Activated naive CD4-positive, alpha-beta T cell treated with anti-CD3 and anti-CD28 coated beads for 36 hours (primary cell): ENCODE measurements around the gene WDR37. TPM values are rescaled to one million over a fixed set of nuclear protein-coding genes. Genes with fewer than 3 reads are reported as not detected.

Experiments used
- CTCF ChIA-PET: fragments of 350-600 bp; sonication (Branson Sonifier 250); formaldehyde crosslinking; loops from one replicate; lab custom pipeline; 2021; ENCODE audit warnings: antibody characterized with exemption; lab: Charles Lee
- DNase-seq: peaks from one replicate; pipeline ENCODE4 v3.0.0-alpha.2; 2020
- H3K27ac Mint-ChIP-seq: one replicate; pipeline ENCODE4 v1.8.0; 2021; ENCODE audit warnings: mild to moderate bottlenecking, mixed read lengths
- H3K27me3 Mint-ChIP-seq: one replicate; pipeline ENCODE4 v1.8.0; 2021; ENCODE audit warnings: low read depth, mixed read lengths
- H3K36me3 Mint-ChIP-seq: one replicate; pipeline ENCODE4 v1.8.0; 2021; ENCODE audit warnings: low read depth, mixed read lengths
- H3K4me1 Mint-ChIP-seq: one replicate; pipeline ENCODE4 v1.8.0; 2021; ENCODE audit warnings: low read depth, mixed read lengths
- H3K4me3 Mint-ChIP-seq: one replicate; pipeline ENCODE4 v1.8.0; 2021; ENCODE audit warnings: mild to moderate bottlenecking, moderate library complexity, mixed read lengths
- H3K9me3 Mint-ChIP-seq: one replicate; pipeline ENCODE4 v1.8.0; 2021; ENCODE audit warnings: mixed read lengths
- intact Hi-C: fragments of 100-400 bp; cut with micrococcal nuclease; formaldehyde crosslinking; loops from one replicate; pipeline ENCODE4 v1.15.1; 2023
- total RNA-seq, 2 experiments: library from RNA; stranded (reverse); gene quantifications; one replicate each; pipeline ENCODE4 v1.2.3, GENCODE V29; 2021

The WDR37 gene
- total RNA-seq, 2 experiments from 2014 or later = 14.0 to 16.0 TPM

- H3K27ac Mint-ChIP-seq = peak overlapping the region; percentile 10
- H3K9me3 Mint-ChIP-seq = peaks cover 1% of the 10 kb centered on the region
- intact Hi-C loops = no loop called here
- no peak overlapping the region for H3K4me3 Mint-ChIP-seq
- peaks cover 39% of the 10 kb centered on the region for H3K4me1 Mint-ChIP-seq
- DNase-seq = no peak
- H3K27me3 Mint-ChIP-seq = no peaks in the 10 kb centered on the region
- peaks cover 45% of the 10 kb centered on the region for H3K36me3 Mint-ChIP-seq
- CTCF ChIA-PET = interaction anchor here (1.7 kb wide), 1 partner anchor 12 kb away, joined by 8 read pairs; no protein-coding TSS in a partner anchor
These were observed 66.2 kb downstream of the WDR37 start for GRCh38 chr10:1122349-1122748.

GRCh38 chr10:1123198-1123597, 67.0 kb downstream of the WDR37 start:
- Mint-ChIP-seq H3K27ac (peak overlapping the region; percentile 32), H3K27me3 (no peaks in the 10 kb centered on the region), H3K36me3 (peaks cover 43% of the 10 kb centered on the region), H3K4me3 (no peak overlapping the region), H3K9me3 (no peaks in the 10 kb centered on the region), H3K4me1 (peaks cover 34% of the 10 kb centered on the region)
- CTCF ChIA-PET = no interaction called here
- intact Hi-C loops = loop anchor here (1.0 kb wide), 1 partner anchor 13 kb away; no protein-coding TSS in a partner anchor
- peak; percentile 48 for DNase-seq

- CTCF ChIA-PET = no interaction called here
- no peak overlapping the region for H3K4me3 Mint-ChIP-seq
- no peak for DNase-seq
- H3K9me3 Mint-ChIP-seq = no peaks in the 10 kb centered on the region
- peaks cover 27% of the 10 kb centered on the region for H3K4me1 Mint-ChIP-seq
- intact Hi-C loops = loop anchor here (1.0 kb wide), 1 partner anchor 14 kb away; no protein-coding TSS in a partner anchor
- H3K36me3 Mint-ChIP-seq = peaks cover 42% of the 10 kb centered on the region
- no peaks in the 10 kb centered on the region for H3K27me3 Mint-ChIP-seq
- no peak overlapping the region for H3K27ac Mint-ChIP-seq
These were observed 67.8 kb downstream of the WDR37 start for GRCh38 chr10:1123972-1124371.

GRCh38 chr10:1124796-1125195, 68.6 kb downstream of the WDR37 start:
- Mint-ChIP-seq H3K4me3 (no peak overlapping the region), H3K27ac (no peak overlapping the region), H3K9me3 (no peaks in the 10 kb centered on the region), H3K27me3 (no peaks in the 10 kb centered on the region), H3K36me3 (peaks cover 44% of the 10 kb centered on the region), H3K4me1 (peaks cover 24% of the 10 kb centered on the region)
- CTCF ChIA-PET = interaction anchor here (0.9 kb wide), 1 partner anchor 14 kb away, joined by 3 read pairs; no protein-coding TSS in a partner anchor
- intact Hi-C loops = no loop called here
- no peak for DNase-seq

GRCh38 chr10:1126461-1126860, 70.3 kb downstream of the WDR37 start:
- H3K27ac Mint-ChIP-seq = no peak overlapping the region
- peaks cover 24% of the 10 kb centered on the region for H3K4me1 Mint-ChIP-seq
- no peaks in the 10 kb centered on the region for H3K9me3 Mint-ChIP-seq
- CTCF ChIA-PET = no interaction called here
- no peak for DNase-seq
- H3K4me3 Mint-ChIP-seq = no peak overlapping the region
- peaks cover 55% of the 10 kb centered on the region for H3K36me3 Mint-ChIP-seq
- H3K27me3 Mint-ChIP-seq = no peaks in the 10 kb centered on the region
- intact Hi-C loops = no loop called here

- H3K4me3 Mint-ChIP-seq = no peak overlapping the region
These were observed 71.4 kb downstream of the WDR37 start for GRCh38 chr10:1127629-1128028.

GRCh38 chr10:1128115-1128514, 71.9 kb downstream of the WDR37 start:
- no peaks in the 10 kb centered on the region for H3K9me3 Mint-ChIP-seq
- H3K36me3 Mint-ChIP-seq = peaks cover 53% of the 10 kb centered on the region
- no peak for DNase-seq
- intact Hi-C loops = no loop called here
- no peaks in the 10 kb centered on the region for H3K27me3 Mint-ChIP-seq
- CTCF ChIA-PET = no interaction called here
- H3K4me1 Mint-ChIP-seq = peaks cover 11% of the 10 kb centered on the region
- no peak overlapping the region for H3K4me3 Mint-ChIP-seq
- H3K27ac Mint-ChIP-seq = no peak overlapping the region

More at GRCh38 chr10:1127629-1128028, 71.4 kb downstream of the WDR37 start:
- no peak overlapping the region for H3K27ac Mint-ChIP-seq
- H3K9me3 Mint-ChIP-seq = no peaks in the 10 kb centered on the region
- DNase-seq = no peak
- intact Hi-C loops = no loop called here
- H3K27me3 Mint-ChIP-seq = no peaks in the 10 kb centered on the region
- H3K4me1 Mint-ChIP-seq = peaks cover 14% of the 10 kb centered on the region
- peaks cover 55% of the 10 kb centered on the region for H3K36me3 Mint-ChIP-seq
- CTCF ChIA-PET = no interaction called here

GRCh38 chr10:1128649-1129048, 72.5 kb downstream of the WDR37 start:
- H3K36me3 Mint-ChIP-seq = peaks cover 49% of the 10 kb centered on the region
- H3K4me3 Mint-ChIP-seq = no peak overlapping the region
- H3K27me3 Mint-ChIP-seq = no peaks in the 10 kb centered on the region
- intact Hi-C loops = no loop called here
- no peak for DNase-seq
- peaks cover 8% of the 10 kb centered on the region for H3K4me1 Mint-ChIP-seq
- no peaks in the 10 kb centered on the region for H3K9me3 Mint-ChIP-seq
- H3K27ac Mint-ChIP-seq = no peak overlapping the region
- CTCF ChIA-PET = no interaction called here

GRCh38 chr10:1130226-1130625, 74.0 kb downstream of the WDR37 start:
- CTCF ChIA-PET = no interaction called here
- DNase-seq = no peak
- H3K27ac Mint-ChIP-seq = no peak overlapping the region

GRCh38 chr10:1130995-1131790, 75.0 kb downstream of the WDR37 start:
- H3K4me1 Mint-ChIP-seq = peaks cover 5% of the 10 kb centered on the region
- no peak overlapping the region for H3K4me3 Mint-ChIP-seq
- peaks cover 32% of the 10 kb centered on the region for H3K36me3 Mint-ChIP-seq
- H3K27ac Mint-ChIP-seq = no peak overlapping the region
- intact Hi-C loops = no loop called here
- no peak for DNase-seq
- no peaks in the 10 kb centered on the region for H3K27me3 Mint-ChIP-seq
- CTCF ChIA-PET = no interaction called here
- no peaks in the 10 kb centered on the region for H3K9me3 Mint-ChIP-seq

More at GRCh38 chr10:1130226-1130625, 74.0 kb downstream of the WDR37 start:
- Mint-ChIP-seq H3K36me3 (peaks cover 36% of the 10 kb centered on the region), H3K9me3 (no peaks in the 10 kb centered on the region), H3K27me3 (no peaks in the 10 kb centered on the region), H3K4me1 (peaks cover 5% of the 10 kb centered on the region), H3K4me3 (no peak overlapping the region)
- intact Hi-C loops = no loop called here

- intact Hi-C loops = no loop called here
- H3K36me3 Mint-ChIP-seq = peaks cover 30% of the 10 kb centered on the region
- no peak for DNase-seq
These were observed 76.4 kb downstream of the WDR37 start for GRCh38 chr10:1132584-1132983.

GRCh38 chr10:1133495-1134045, 77.4 kb downstream of the WDR37 start:
- intact Hi-C loops = no loop called here
- Mint-ChIP-seq H3K4me3 (no peak overlapping the region), H3K27me3 (no peaks in the 10 kb centered on the region), H3K36me3 (peaks cover 26% of the 10 kb centered on the region), H3K27ac (no peak overlapping the region), H3K4me1 (peaks cover 5% of the 10 kb centered on the region), H3K9me3 (peaks cover 5% of the 10 kb centered on the region)
- no peak for DNase-seq
- CTCF ChIA-PET = interaction anchor here (0.5 kb wide), 1 partner anchor 363 kb away, joined by 3 read pairs; no protein-coding TSS in a partner anchor

More at GRCh38 chr10:1132584-1132983, 76.4 kb downstream of the WDR37 start:
- Mint-ChIP-seq H3K27me3 (no peaks in the 10 kb centered on the region), H3K4me3 (no peak overlapping the region), H3K27ac (no peak overlapping the region), H3K9me3 (no peaks in the 10 kb centered on the region), H3K4me1 (peaks cover 5% of the 10 kb centered on the region)
- CTCF ChIA-PET = no interaction called here
